AG09319 (cell line): ENCODE data around the gene MATN3.

Experiments used
- DNase-seq: peaks from one replicate; pipeline ENCODE4 v3.0.0-alpha.2; 2010; ENCODE audit warnings: low read depth; ENCODE audit errors: extremely low read depth
- CTCF ChIP-seq: IDR thresholded peaks from 2 replicates; pipeline ENCODE4 v1.5.1; 2011; ENCODE audit warnings: low read depth, mild to moderate bottlenecking, inconsistent platforms, low read length, moderate library complexity

The MATN3 gene

GRCh38 chr2:20025065-20025786 is 12.8 kb upstream of the MATN3 start:
- DNase-seq = no peak
- no peak for TF ChIP-seq CTCF

DNA sequence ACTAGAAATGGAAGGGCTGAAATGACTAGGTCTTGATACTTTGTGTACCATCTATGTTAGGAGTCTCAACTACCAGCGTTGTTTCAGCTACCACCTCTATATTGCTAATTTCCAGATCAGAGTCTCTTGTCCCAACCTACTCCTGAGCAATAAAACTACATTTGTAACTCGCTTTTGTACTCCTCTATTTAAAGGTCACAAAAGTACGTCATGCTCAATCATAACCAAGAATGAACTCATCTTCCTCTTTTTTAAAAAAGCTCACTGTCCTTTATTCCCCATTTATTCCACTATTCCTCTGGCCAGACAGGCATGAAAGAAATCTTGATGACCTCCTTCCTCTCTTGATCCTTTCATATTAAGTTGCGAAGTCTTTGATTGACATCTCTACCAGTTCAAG is 11.2 kb upstream of the MATN3 start:
- TF ChIP-seq CTCF = no peak
- DNase-seq = no peak

GRCh38 chr2:20021405-20022009 is 9.0 kb upstream of the MATN3 start:
- no peak for TF ChIP-seq CTCF
- DNase-seq = no peak

DNA sequence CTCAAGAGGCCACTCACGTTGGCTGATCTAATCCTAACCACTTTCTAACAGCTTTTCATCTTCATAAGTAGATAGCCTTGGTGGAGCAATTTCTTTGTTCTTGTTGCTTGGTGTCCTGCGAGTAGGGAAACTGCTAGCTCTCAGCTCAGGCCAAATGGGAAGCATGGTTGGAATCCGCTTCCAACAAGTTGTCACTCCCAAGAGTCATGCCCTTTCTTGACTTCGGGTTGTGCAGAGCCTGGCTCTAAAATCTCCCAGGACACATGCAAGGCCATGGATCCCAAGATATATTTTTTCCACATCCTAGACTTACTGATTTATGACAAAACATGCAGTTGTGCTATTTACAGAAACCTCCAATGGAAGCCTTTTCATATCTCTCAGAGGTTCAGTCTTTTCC is 7.3 kb upstream of the MATN3 start:
- DNase-seq = no peak
- no peak for TF ChIP-seq CTCF

- TF ChIP-seq CTCF = no peak
- no peak for DNase-seq
Observed at GRCh38 chr2:20018601-20019152, 6.2 kb upstream of the MATN3 start.

- no peak for DNase-seq
- TF ChIP-seq CTCF = no peak
Observed at GRCh38 chr2:20016346-20016745, 3.9 kb upstream of the MATN3 start.

DNA sequence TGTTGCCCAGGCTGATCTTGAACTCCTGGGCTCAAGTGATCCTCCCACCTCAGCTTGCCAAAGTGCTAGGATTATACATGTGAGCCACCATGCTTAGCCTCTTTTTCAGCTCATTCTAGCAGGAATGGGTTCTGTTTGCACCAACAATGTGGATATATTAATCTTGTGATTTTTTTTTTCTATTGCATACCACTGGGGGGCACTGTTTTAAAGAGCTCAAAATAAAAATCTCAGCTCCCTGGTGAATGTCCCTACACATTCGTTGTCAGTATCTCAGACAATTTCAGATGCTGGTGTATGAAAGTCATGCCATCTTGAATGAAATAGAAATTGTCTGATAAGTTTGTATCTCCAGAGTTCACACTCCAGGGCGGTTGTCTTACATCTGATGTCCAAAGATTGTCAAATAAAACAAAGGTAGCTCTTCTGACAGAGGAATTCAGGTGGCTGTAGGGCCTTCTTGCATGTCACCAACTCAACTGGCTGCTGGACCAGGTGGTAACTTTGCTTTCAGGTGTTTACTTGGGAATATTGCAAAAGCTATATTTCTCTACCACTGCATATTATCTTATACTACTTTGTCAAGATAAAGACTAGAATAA is 3.1 kb upstream of the MATN3 start:
- peak; percentile 28 for DNase-seq
- TF ChIP-seq CTCF = peak; percentile 44
